GM23248 (cell line): ENCODE measurements around the gene NAA16. TPM values are rescaled to one million over a fixed set of nuclear protein-coding genes. Genes with fewer than 3 reads are reported as not detected.

Source experiments
- DNase-seq: peaks from one replicate; pipeline ENCODE4 v3.0.0-alpha.2; 2015
- H2AFZ ChIP-seq: fragments of 200-600 bp; sonication (generic); 2 replicates; pipeline ENCODE4 v1.6.1; 2016; ENCODE audit warnings: antibody characterized with exemption
- H3F3A ChIP-seq: fragments of 200-600 bp; sonication (generic); 2 replicates; pipeline ENCODE4 v1.6.1; 2016; ENCODE audit warnings: mild to moderate bottlenecking, antibody characterized with exemption, mixed run types; ENCODE audit not compliant: insufficient read depth
- H3K27ac ChIP-seq: fragments of 200-600 bp; sonication (generic); 2 replicates; pipeline ENCODE4 v1.5.1; 2016; ENCODE audit warnings: mild to moderate bottlenecking
- H3K27me3 ChIP-seq: fragments of 200-600 bp; sonication (generic); replicated peaks from 2 replicates; pipeline ENCODE4 v1.6.1; 2016; ENCODE audit warnings: mild to moderate bottlenecking; ENCODE audit not compliant: insufficient read depth
- H3K36me3 ChIP-seq: fragments of 200-600 bp; sonication (generic); 2 replicates; pipeline ENCODE4 v1.6.1; 2016; ENCODE audit warnings: low read depth, mild to moderate bottlenecking
- H3K4me1 ChIP-seq: fragments of 200-600 bp; sonication (generic); 2 replicates; pipeline ENCODE4 v1.6.1; 2016; ENCODE audit warnings: mild to moderate bottlenecking; ENCODE audit not compliant: insufficient read depth
- H3K4me2 ChIP-seq: fragments of 200-600 bp; sonication (generic); one replicate; pipeline ENCODE4 v1.6.1; 2016; ENCODE audit warnings: mild to moderate bottlenecking; ENCODE audit not compliant: unreplicated experiment
- H3K4me3 ChIP-seq: fragments of 200-600 bp; sonication (generic); 2 replicates; pipeline ENCODE4 v1.5.1; 2016; ENCODE audit warnings: mild to moderate bottlenecking
- H3K79me2 ChIP-seq: fragments of 200-600 bp; sonication (generic); 2 replicates; pipeline ENCODE4 v1.6.1; 2016; ENCODE audit warnings: mild to moderate bottlenecking; ENCODE audit not compliant: insufficient read depth
- H3K9ac ChIP-seq: fragments of 200-600 bp; sonication (generic); 2 replicates; pipeline ENCODE4 v1.6.1; 2016; ENCODE audit warnings: mild to moderate bottlenecking
- H3K9me2 ChIP-seq: fragments of 200-600 bp; sonication (generic); 2 replicates; pipeline ENCODE4 v1.6.1; 2016; ENCODE audit warnings: mixed run types, mild to moderate bottlenecking, moderate library complexity; ENCODE audit not compliant: insufficient read depth
- H3K9me3 ChIP-seq: fragments of 200-600 bp; sonication (generic); one replicate; pipeline ENCODE4 v1.6.1; 2017; ENCODE audit warnings: low read depth
- H4K20me1 ChIP-seq: fragments of 200-600 bp; sonication (generic); 2 replicates; pipeline ENCODE4 v1.6.0; 2016; ENCODE audit not compliant: insufficient read depth
- EZH2 ChIP-seq: fragments of 200-600 bp; sonication (generic); IDR thresholded peaks from 2 replicates; pipeline ENCODE4 v1.6.1; 2018; ENCODE audit warnings: antibody characterized with exemption, mild to moderate bottlenecking; ENCODE audit not compliant: insufficient read depth, poor library complexity, severe bottlenecking
- EZH2phosphoT487 ChIP-seq: fragments of 200-600 bp; sonication (generic); IDR thresholded peaks from 2 replicates; pipeline ENCODE4 v1.6.1; 2018; ENCODE audit warnings: antibody characterized with exemption, moderate library complexity, mild to moderate bottlenecking, low read depth; ENCODE audit not compliant: insufficient read depth
- WGBS, 2 experiments: methylation state at CpG; one replicate each; pipeline ENCODE4 v1.1.6; 2015 to 2017; ENCODE audit warnings: low lambda C conversion rate in 2 of 2, low coverage in 1 of 2; ENCODE audit errors: missing lambda C conversion rate in 2 of 2; 5-methylcytosine and 5-hydroxymethylcytosine counted together
- in situ Hi-C: fragments of 300-500 bp; cut with MboI; formaldehyde crosslinking; loops from 2 replicates; pipeline ENCODE4 v1.15.0; 2020
- polyA plus RNA-seq: library from polyadenylated mRNA; unstranded; fragments of >200 nt; fragmentation: Nextera tagmentation; extraction: Ambion mirVana; gene quantifications from 2 replicates; pipeline ENCODE4 v1.2.1, GENCODE V29; 2016
- total RNA-seq: library from RNA; depleted of rRNA; stranded (reverse); fragments of >200 nt; shearing (Covaris generic); gene quantifications from 2 replicates; pipeline ENCODE4 v1.2.3, GENCODE V29; 2014

Gene NAA16
- total and polyA plus RNA-seq, 2 experiments from 2014 or later = 7.6 to 9.5 TPM

DNA sequence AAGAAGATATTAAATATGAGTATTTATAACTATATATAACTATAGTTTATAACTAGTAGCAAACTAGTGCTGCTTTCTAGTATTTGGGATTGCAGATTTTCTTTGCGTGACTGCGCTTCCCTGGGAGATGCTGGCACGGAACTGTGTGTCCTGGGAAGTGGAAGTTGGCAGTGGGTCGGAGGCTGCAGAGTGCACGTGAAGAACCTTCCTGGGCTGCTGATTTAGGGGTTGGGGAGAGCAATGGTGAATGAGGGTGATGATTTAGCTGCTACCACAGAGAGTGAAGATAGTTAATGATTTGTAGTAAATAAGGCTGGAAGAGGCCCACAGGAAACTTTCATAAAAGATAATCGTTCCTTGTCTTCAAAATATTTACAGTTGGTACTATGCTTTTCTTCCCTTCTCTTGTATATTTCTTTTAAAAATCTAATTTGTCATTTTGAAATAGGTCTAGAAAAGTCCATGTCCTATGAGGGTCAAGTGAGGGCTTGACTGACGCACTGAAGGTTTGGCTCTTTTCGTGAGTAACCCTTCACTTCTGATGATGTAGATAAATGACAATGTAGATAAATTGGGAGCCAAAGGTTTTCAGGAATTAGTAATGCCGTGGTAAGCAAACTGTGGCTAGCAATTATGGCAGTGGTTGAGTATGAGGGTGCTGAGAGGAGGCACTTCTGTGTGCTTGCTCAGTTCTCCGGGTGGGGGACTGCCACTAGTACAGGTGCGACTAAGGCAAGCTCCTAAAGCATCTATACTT, 3.0 kb upstream of the NAA16 start:
- 80 to 81% methylated on average over 11 of the region's 11 CpGs for WGBS, 2 experiments

DNA sequence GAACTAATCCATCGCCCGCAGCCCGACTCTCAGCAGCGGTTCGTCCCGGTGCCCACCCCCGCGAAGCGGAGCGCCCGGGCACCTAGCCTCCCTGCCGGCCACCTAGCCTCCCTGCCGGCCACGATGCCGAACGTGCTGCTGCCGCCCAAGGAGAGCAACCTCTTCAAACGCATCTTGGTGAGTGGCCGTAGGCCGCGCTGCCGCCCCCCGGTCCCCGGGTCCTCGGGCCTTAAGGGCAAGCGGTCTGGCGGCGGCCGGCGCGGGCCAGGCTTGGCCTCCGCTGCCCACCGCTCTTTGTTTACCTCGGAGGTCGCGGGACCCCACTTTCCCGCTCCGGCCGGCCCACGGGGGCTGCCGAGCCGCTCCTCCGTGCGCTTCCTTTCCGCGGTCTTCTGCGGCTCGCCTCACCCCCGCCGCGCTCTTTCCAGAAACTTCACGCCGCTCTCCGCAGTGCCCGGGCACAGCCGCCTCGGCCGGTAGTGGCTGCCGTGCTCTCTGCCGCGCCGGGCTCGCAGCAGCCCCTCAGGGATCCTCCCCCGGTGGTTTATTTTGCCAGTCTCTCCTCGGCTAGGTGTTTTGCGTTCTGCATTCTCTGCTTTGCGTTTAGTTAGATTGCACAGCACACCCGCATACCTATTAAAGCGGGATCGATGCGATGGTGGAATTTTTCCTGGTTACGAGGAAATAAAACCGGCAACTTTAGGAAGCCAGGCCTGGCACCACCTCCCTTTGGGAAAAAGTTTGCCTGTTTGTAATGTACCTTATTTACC, 524 bp downstream of the NAA16 start:
- DNase-seq = peak; percentile 78
- Histone ChIP-seq H3K4me2 (peak overlapping the region; percentile 100), H3K4me3 (peak overlapping the region; percentile 93), H3F3A (peaks cover 34% of the 10 kb centered on the region), H3K27ac (peak overlapping the region; percentile 82), H3K4me1 (peaks cover 30% of the 10 kb centered on the region), H3K9me3 (no peaks in the 10 kb centered on the region), H3K9me2 (no peaks in the 10 kb centered on the region), H3K9ac (peak overlapping the region; percentile 85), H3K36me3 (no peaks in the 10 kb centered on the region), H2AFZ (peak overlapping the region; percentile 85), H3K27me3 (no peaks in the 10 kb centered on the region), H4K20me1 (no peaks in the 10 kb centered on the region; the same call in 1 of the 2 replicates), H3K79me2 (peaks cover 49% of the 10 kb centered on the region)
- WGBS, 2 experiments = 0 to 1% methylated on average over 69 to 73 of the region's 73 CpGs
- TF ChIP-seq EZH2 (no peak), EZH2phosphoT487 (no peak)
- in situ Hi-C loops = no loop called here

More for the DNA sequence above, 3.0 kb upstream of the NAA16 start:
- in situ Hi-C loops = no loop called here
- TF ChIP-seq EZH2phosphoT487 = no peak
- no peak for TF ChIP-seq EZH2
- Histone ChIP-seq H3K4me3 (no peak overlapping the region), H3K9me3 (no peaks in the 10 kb centered on the region), H3K27ac (no peak overlapping the region), H3K79me2 (peaks cover 14% of the 10 kb centered on the region), H3F3A (peaks cover 20% of the 10 kb centered on the region), H3K27me3 (no peaks in the 10 kb centered on the region), H3K9ac (no peak overlapping the region), H3K9me2 (no peaks in the 10 kb centered on the region), H2AFZ (no peak overlapping the region), H3K4me1 (peaks cover 1% of the 10 kb centered on the region), H4K20me1 (no peaks in the 10 kb centered on the region), H3K36me3 (no peaks in the 10 kb centered on the region), H3K4me2 (no peak overlapping the region)
- no peak for DNase-seq

DNA sequence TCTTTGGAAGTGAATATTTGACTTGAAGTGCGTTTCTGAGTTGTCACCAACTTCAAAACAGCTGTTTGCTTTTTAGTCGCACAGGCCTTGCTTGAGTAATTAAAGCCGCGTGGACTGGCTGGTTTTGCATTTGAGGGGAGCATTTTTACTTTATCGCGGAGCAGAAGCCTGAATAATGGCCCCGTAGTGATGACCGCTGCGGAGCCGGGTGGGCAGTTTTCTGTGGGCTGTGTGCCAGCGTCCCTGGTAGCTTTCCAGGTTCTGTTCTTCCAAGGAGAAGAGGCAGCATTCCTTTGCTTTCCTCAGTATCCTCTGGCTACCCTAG, 1.1 kb downstream of the NAA16 start:
- WGBS, 2 experiments = 0 to 1% methylated on average over 11 of the region's 11 CpGs
- no peaks in the 10 kb centered on the region for H3K9me3 ChIP-seq
- peaks cover 32% of the 10 kb centered on the region for H3F3A ChIP-seq
- peak; percentile 68 for DNase-seq
- peak overlapping the region; percentile 100 for H3K4me2 ChIP-seq
- no peak for TF ChIP-seq EZH2phosphoT487
- TF ChIP-seq EZH2 = no peak
- in situ Hi-C loops = no loop called here
- H3K27ac ChIP-seq = peak overlapping the region; percentile 82
- H3K79me2 ChIP-seq = peaks cover 55% of the 10 kb centered on the region
- no peaks in the 10 kb centered on the region for H3K27me3 ChIP-seq
- peak overlapping the region; percentile 85 for H3K9ac ChIP-seq
- no peaks in the 10 kb centered on the region for H3K9me2 ChIP-seq
- peak overlapping the region; percentile 85 for H2AFZ ChIP-seq
- H3K4me1 ChIP-seq = peaks cover 30% of the 10 kb centered on the region
- no peaks in the 10 kb centered on the region for H3K36me3 ChIP-seq
- peak overlapping the region; percentile 93 for H3K4me3 ChIP-seq
- no peaks in the 10 kb centered on the region; the same call in 1 of the 2 replicates for H4K20me1 ChIP-seq

GRCh38 chr13:41313117-41313516, 2.0 kb downstream of the NAA16 start:
- Histone ChIP-seq H4K20me1 (no peaks in the 10 kb centered on the region; the same call in 1 of the 2 replicates), H3K79me2 (peaks cover 64% of the 10 kb centered on the region), H3K27me3 (no peaks in the 10 kb centered on the region), H3K4me2 (peak overlapping the region; percentile 100), H3K36me3 (no peaks in the 10 kb centered on the region), H3K4me1 (peaks cover 30% of the 10 kb centered on the region), H3K9me2 (no peaks in the 10 kb centered on the region), H3K9me3 (no peaks in the 10 kb centered on the region), H3K9ac (peak overlapping the region; percentile 85), H2AFZ (0 out of 2 replicates have a peak overlapping the region, but pooled peaks have one; percentile 6), H3F3A (peaks cover 32% of the 10 kb centered on the region), H3K4me3 (peak overlapping the region; percentile 93), H3K27ac (0 out of 2 replicates have a peak overlapping the region, but pooled peaks have one; percentile 82)
- WGBS, 2 experiments = 48 to 59% methylated on average over 5 of the region's 5 CpGs
- TF ChIP-seq EZH2 (no peak), EZH2phosphoT487 (no peak)
- no peak for DNase-seq
- in situ Hi-C loops = no loop called here
